SK-N-SH (cell line): ENCODE measurements around the gene ITM2B. TPM values are rescaled to one million over a fixed set of nuclear protein-coding genes. Genes with fewer than 3 reads are reported as not detected.

Experiments
- CTCF ChIA-PET: fragments of 300-600, 350-600 bp; formaldehyde crosslinking; extraction: SDS; loops from one replicate; lab custom pipeline; 2021; lab: Yijun Ruan, JAX
- POLR2A ChIA-PET: fragments of 350-600 bp; sonication (Branson Sonifier 250); formaldehyde crosslinking; extraction: SDS; loops from one replicate; lab custom pipeline; 2020; ENCODE audit warnings: antibody characterized with exemption, inconsistent platforms; lab: Yijun Ruan, JAX
- DNase-seq: peaks from one replicate; pipeline ENCODE4 v3.0.0; 2012
- H2AFZ ChIP-seq: fragments of 200-600 bp; sonication (generic); 2 replicates; pipeline ENCODE4 v1.8.1; 2016; ENCODE audit warnings: antibody characterized with exemption, mild to moderate bottlenecking, low read depth
- H3F3A ChIP-seq: fragments of 200-600 bp; sonication (generic); replicated peaks from 2 replicates; pipeline ENCODE3; 2016; ENCODE audit warnings: antibody characterized with exemption, mild to moderate bottlenecking; ENCODE audit not compliant: insufficient read depth
- H3K27ac ChIP-seq, 2 experiments: fragments of 200-500 bp in 1 of 2; fragments of 200-600 bp in 1 of 2; sonication (Bioruptor generic) in 1 of 2; sonication (generic), shearing (Covaris generic) in 1 of 2; 2 replicates each; pipeline versions ENCODE4 v1.5.1 to v1.6.1; 2014 to 2016; ENCODE audit warnings: low read depth in 2 of 2, inconsistent platforms in 1 of 2, low read length in 1 of 2, mild to moderate bottlenecking in 1 of 2, mixed read lengths in 1 of 2
- H3K27me3 ChIP-seq: fragments of 200-600 bp; sonication (generic), shearing (Covaris generic); 2 replicates; pipeline ENCODE4 v1.6.1; 2016; ENCODE audit warnings: mixed run types; ENCODE audit not compliant: insufficient read depth
- H3K36me3 ChIP-seq, 2 experiments: fragments of 200-500 bp in 1 of 2; fragments of 200-600 bp in 1 of 2; sonication (Bioruptor generic) in 1 of 2; sonication (generic) in 1 of 2; replicated peaks in 1 of 2; 2 replicates each; pipeline versions ENCODE3 to v1.5.1; 2014 to 2016; ENCODE audit warnings: low read length in 1 of 2, mild to moderate bottlenecking in 1 of 2; ENCODE audit not compliant: insufficient read depth in 2 of 2, control insufficient read depth in 1 of 2
- H3K4me1 ChIP-seq, 2 experiments: fragments of 200-500 bp in 1 of 2; fragments of 200-600 bp in 1 of 2; sonication (Bioruptor generic) in 1 of 2; sonication (generic), shearing (Covaris generic) in 1 of 2; 2 replicates each; pipeline versions ENCODE4 v1.5.1 to v1.6.1; 2014 to 2016; ENCODE audit warnings: low read depth in 1 of 2, low read length in 1 of 2, mixed run types in 1 of 2; ENCODE audit not compliant: insufficient read depth in 2 of 2, control insufficient read depth in 1 of 2
- H3K4me2 ChIP-seq: fragments of 200-600 bp; sonication (generic), shearing (Covaris generic); 2 replicates; pipeline ENCODE4 v1.6.1; 2017; ENCODE audit warnings: mixed run types
- H3K4me3 ChIP-seq, 2 experiments: fragments of 200-500 bp in 1 of 2; fragments of 200-600 bp in 1 of 2; sonication (Bioruptor generic) in 1 of 2; sonication (generic), shearing (Covaris generic) in 1 of 2; 2 replicates each; pipeline versions ENCODE4 v1.5.1 to v1.8.1; 2014 to 2016; ENCODE audit warnings: low read depth in 2 of 2, inconsistent platforms in 1 of 2, low read length in 1 of 2, mild to moderate bottlenecking in 1 of 2, mixed read lengths in 1 of 2, moderate library complexity in 1 of 2
- H3K79me2 ChIP-seq: fragments of 200-600 bp; sonication (generic); 2 replicates; pipeline ENCODE4 v1.8.1; 2017; ENCODE audit warnings: mild to moderate bottlenecking; ENCODE audit not compliant: insufficient read depth
- H3K9ac ChIP-seq: fragments of 200-600 bp; sonication (generic); 2 replicates; pipeline ENCODE4 v1.6.1; 2017; ENCODE audit warnings: mixed run types
- H3K9me2 ChIP-seq: fragments of 200-600 bp; sonication (generic); 2 replicates; pipeline ENCODE4 v1.6.1; 2017; ENCODE audit warnings: mixed run types
- H3K9me3 ChIP-seq: fragments of 200-600 bp; sonication (generic); 2 replicates; pipeline ENCODE4 v1.6.1; 2017; ENCODE audit warnings: mixed run types, mild to moderate bottlenecking, moderate library complexity
- H4K20me1 ChIP-seq: fragments of 200-600 bp; sonication (generic); 2 replicates; pipeline ENCODE4 v1.6.1; 2017; ENCODE audit warnings: mild to moderate bottlenecking, mixed run types; ENCODE audit not compliant: insufficient read depth
- FOSL2 ChIP-seq: IDR thresholded peaks from 2 replicates; pipeline ENCODE4 v1.4.0; 2012; ENCODE audit warnings: low read depth, mild to moderate bottlenecking, moderate library complexity, borderline replicate concordance
- FOXJ3 ChIP-seq: sonication (generic); formaldehyde crosslinking; IDR thresholded peaks from 2 replicates; pipeline ENCODE4 v1.5.1; 2020; ENCODE audit warnings: mild to moderate bottlenecking, missing genetic modification reagents
- GABPA ChIP-seq: IDR thresholded peaks from 2 replicates; pipeline ENCODE4 v1.4.0; 2012; ENCODE audit warnings: low read depth, mild to moderate bottlenecking
- GATA2 ChIP-seq: sonication (generic); formaldehyde crosslinking; IDR thresholded peaks from 2 replicates; pipeline ENCODE4 v1.5.0; 2020; ENCODE audit warnings: mild to moderate bottlenecking, missing genetic modification reagents
- JUND ChIP-seq: IDR thresholded peaks from 2 replicates; pipeline ENCODE4 v1.4.0; 2012
- MXI1 ChIP-seq: IDR thresholded peaks from 2 replicates; pipeline ENCODE4 v1.6.1; 2012; ENCODE audit warnings: mild to moderate bottlenecking, low read depth, low read length, improper control_type of control experiment
- NRF1 ChIP-seq: IDR thresholded peaks from 2 replicates; pipeline ENCODE4 v1.6.1; 2012; ENCODE audit warnings: low read depth, mild to moderate bottlenecking, low read length
- POLR2AphosphoS5 ChIP-seq: IDR thresholded peaks from 2 replicates; pipeline ENCODE4 v1.6.1; 2012; ENCODE audit warnings: low read depth, low read length
- SIN3A ChIP-seq: IDR thresholded peaks from 2 replicates; pipeline ENCODE4 v1.6.1; 2012; ENCODE audit warnings: low read depth, mild to moderate bottlenecking, low read length, moderate library complexity, borderline replicate concordance
- SMC3 ChIP-seq: IDR thresholded peaks from 2 replicates; pipeline ENCODE4 v1.6.1; 2012; ENCODE audit warnings: low read depth, low read length, improper control_type of control experiment
- TEAD4 ChIP-seq: IDR thresholded peaks from 2 replicates; pipeline ENCODE4 v1.4.0; 2012; ENCODE audit warnings: mild to moderate bottlenecking, borderline replicate concordance; ENCODE audit not compliant: insufficient read depth
- USF2 ChIP-seq: fragments of 150-350 bp; IDR thresholded peaks from 2 replicates; pipeline ENCODE4 v1.6.1; 2017; ENCODE audit warnings: antibody characterized with exemption, low read length, low read depth, borderline replicate concordance
- WGBS: methylation state at CpG from one replicate; pipeline ENCODE4 v1.1.6; 2017; ENCODE audit warnings: low lambda C conversion rate; 5-methylcytosine and 5-hydroxymethylcytosine counted together
- polyA plus RNA-seq, 3 experiments: library from polyadenylated mRNA; depleted of rRNA; stranded (reverse); fragments of >200 nt; gene quantifications; 2 replicates each; pipeline ENCODE4 v1.2.3, GENCODE V29; 2012
- TF ChIP-seq, protein P1 (sequence below): IDR thresholded peaks from 2 replicates; pipeline ENCODE4 v1.4.0; 2012; ENCODE audit warnings: low read depth
- TF ChIP-seq, protein P2 (sequence below): IDR thresholded peaks from 2 replicates; pipeline ENCODE4 v1.6.1; 2012; ENCODE audit warnings: mild to moderate bottlenecking, low read depth, low read length, moderate library complexity
- TF ChIP-seq, protein P3 (sequence below): IDR thresholded peaks from 2 replicates; pipeline ENCODE4 v1.4.0; 2012; ENCODE audit warnings: low read depth, borderline replicate concordance
- TF ChIP-seq, protein P4 (sequence below): IDR thresholded peaks from 2 replicates; pipeline ENCODE4 v1.4.0; 2012; ENCODE audit warnings: low read depth, borderline replicate concordance

ITM2B gene
- polyA plus RNA-seq, 1 of the 3 experiments (the other 2 are of a cell fraction), result 184 TPM

DNA sequence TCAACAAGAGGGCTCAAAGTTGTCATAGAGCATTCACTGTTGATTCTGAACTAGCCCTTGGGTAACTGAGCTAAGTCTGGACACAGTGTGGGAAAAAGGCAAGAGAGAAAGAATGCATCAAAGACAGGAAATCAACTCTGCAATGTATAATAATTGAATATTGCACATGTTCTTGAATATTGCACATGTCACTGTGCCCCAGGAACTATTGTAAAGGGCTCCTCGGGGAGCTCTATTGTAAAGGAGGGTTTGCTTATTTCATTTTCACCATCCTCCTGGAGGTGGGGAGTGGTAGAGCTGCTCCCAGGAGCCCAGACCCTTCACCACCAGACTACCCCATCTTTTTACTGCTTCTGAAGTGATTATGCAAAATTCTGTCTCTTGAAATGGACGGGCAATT is 44.4 kb upstream of the ITM2B start:
- Histone ChIP-seq H3K27ac (no peak overlapping the region), H4K20me1 (no peaks in the 10 kb centered on the region), H3K36me3 (no peaks in the 10 kb centered on the region), H3K4me1 (no peaks in the 10 kb centered on the region), H3K9me2 (no peaks in the 10 kb centered on the region), H3F3A (no peaks in the 10 kb centered on the region), H3K27me3 (no peaks in the 10 kb centered on the region), H3K79me2 (no peaks in the 10 kb centered on the region), H2AFZ (no peak overlapping the region), H3K4me3 (no peak overlapping the region), H3K4me2 (no peak overlapping the region), H3K9me3 (no peaks in the 10 kb centered on the region)
- DNase-seq, result no peak
- CTCF ChIA-PET, result interaction anchor here (1.1 to 1.2 kb wide), 2 partner anchors 10 kb away, joined by 4 read pairs; no protein-coding TSS in a partner anchor
- TF ChIP-seq FOXJ3, result no peak
- TF ChIP-seq POLR2AphosphoS5, result no peak
- TF ChIP-seq, protein P1, sequence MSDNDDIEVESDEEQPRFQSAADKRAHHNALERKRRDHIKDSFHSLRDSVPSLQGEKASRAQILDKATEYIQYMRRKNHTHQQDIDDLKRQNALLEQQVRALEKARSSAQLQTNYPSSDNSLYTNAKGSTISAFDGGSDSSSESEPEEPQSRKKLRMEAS, result no peak
- no peak for TF ChIP-seq JUND
- no peak for TF ChIP-seq MXI1
- TF ChIP-seq FOSL2, result no peak
- TF ChIP-seq SIN3A, result no peak
- TF ChIP-seq, protein P2, sequence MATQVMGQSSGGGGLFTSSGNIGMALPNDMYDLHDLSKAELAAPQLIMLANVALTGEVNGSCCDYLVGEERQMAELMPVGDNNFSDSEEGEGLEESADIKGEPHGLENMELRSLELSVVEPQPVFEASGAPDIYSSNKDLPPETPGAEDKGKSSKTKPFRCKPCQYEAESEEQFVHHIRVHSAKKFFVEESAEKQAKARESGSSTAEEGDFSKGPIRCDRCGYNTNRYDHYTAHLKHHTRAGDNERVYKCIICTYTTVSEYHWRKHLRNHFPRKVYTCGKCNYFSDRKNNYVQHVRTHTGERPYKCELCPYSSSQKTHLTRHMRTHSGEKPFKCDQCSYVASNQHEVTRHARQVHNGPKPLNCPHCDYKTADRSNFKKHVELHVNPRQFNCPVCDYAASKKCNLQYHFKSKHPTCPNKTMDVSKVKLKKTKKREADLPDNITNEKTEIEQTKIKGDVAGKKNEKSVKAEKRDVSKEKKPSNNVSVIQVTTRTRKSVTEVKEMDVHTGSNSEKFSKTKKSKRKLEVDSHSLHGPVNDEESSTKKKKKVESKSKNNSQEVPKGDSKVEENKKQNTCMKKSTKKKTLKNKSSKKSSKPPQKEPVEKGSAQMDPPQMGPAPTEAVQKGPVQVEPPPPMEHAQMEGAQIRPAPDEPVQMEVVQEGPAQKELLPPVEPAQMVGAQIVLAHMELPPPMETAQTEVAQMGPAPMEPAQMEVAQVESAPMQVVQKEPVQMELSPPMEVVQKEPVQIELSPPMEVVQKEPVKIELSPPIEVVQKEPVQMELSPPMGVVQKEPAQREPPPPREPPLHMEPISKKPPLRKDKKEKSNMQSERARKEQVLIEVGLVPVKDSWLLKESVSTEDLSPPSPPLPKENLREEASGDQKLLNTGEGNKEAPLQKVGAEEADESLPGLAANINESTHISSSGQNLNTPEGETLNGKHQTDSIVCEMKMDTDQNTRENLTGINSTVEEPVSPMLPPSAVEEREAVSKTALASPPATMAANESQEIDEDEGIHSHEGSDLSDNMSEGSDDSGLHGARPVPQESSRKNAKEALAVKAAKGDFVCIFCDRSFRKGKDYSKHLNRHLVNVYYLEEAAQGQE, result no peak
- TF ChIP-seq, protein P3, sequence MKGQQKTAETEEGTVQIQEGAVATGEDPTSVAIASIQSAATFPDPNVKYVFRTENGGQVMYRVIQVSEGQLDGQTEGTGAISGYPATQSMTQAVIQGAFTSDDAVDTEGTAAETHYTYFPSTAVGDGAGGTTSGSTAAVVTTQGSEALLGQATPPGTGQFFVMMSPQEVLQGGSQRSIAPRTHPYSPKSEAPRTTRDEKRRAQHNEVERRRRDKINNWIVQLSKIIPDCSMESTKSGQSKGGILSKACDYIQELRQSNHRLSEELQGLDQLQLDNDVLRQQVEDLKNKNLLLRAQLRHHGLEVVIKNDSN, result no peak
- TF ChIP-seq TEAD4, result no peak
- no peak for TF ChIP-seq USF2
- TF ChIP-seq GABPA, result no peak
- TF ChIP-seq, protein P4, sequence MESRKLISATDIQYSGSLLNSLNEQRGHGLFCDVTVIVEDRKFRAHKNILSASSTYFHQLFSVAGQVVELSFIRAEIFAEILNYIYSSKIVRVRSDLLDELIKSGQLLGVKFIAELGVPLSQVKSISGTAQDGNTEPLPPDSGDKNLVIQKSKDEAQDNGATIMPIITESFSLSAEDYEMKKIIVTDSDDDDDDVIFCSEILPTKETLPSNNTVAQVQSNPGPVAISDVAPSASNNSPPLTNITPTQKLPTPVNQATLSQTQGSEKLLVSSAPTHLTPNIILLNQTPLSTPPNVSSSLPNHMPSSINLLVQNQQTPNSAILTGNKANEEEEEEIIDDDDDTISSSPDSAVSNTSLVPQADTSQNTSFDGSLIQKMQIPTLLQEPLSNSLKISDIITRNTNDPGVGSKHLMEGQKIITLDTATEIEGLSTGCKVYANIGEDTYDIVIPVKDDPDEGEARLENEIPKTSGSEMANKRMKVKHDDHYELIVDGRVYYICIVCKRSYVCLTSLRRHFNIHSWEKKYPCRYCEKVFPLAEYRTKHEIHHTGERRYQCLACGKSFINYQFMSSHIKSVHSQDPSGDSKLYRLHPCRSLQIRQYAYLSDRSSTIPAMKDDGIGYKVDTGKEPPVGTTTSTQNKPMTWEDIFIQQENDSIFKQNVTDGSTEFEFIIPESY, result no peak
- TF ChIP-seq GATA2, result no peak
- no peak for TF ChIP-seq NRF1
- TF ChIP-seq SMC3, result no peak
- TF ChIP-seq, all 33 proteins: peak for 0
- 32% methylated on average over 2 of the region's 2 CpGs for WGBS
- POLR2A ChIA-PET, result no interaction called here
- H3K9ac ChIP-seq, result no peak overlapping the region
